Measurements from ENCODE around the gene SREK1.
"Not testable (repeated sequence)": the region's sequence is repeated elsewhere in the genome, so short reads cannot be mapped to it uniquely, and the experiment has no call there.

The SREK1 gene

DNA sequence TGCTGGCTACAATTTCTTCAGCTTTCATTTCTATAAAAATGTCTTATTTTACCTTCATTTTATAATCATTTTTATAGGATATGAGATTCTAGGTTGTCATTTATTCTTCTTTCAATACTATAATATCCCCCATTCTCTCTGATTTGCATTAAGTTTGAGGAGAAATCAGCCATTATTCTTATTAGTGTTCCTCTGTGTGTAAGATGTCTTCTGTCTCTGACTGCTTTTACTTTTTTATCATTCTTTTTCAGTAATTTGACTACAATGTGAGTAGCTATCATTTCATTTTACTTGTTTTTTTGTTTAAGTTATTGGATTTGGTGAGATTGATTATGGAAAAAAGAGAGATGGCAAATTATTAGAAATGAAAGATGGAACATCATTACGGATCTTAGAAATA is 13.6 kb upstream of the SREK1 start:
- TF ChIP-seq, protein P1, sequence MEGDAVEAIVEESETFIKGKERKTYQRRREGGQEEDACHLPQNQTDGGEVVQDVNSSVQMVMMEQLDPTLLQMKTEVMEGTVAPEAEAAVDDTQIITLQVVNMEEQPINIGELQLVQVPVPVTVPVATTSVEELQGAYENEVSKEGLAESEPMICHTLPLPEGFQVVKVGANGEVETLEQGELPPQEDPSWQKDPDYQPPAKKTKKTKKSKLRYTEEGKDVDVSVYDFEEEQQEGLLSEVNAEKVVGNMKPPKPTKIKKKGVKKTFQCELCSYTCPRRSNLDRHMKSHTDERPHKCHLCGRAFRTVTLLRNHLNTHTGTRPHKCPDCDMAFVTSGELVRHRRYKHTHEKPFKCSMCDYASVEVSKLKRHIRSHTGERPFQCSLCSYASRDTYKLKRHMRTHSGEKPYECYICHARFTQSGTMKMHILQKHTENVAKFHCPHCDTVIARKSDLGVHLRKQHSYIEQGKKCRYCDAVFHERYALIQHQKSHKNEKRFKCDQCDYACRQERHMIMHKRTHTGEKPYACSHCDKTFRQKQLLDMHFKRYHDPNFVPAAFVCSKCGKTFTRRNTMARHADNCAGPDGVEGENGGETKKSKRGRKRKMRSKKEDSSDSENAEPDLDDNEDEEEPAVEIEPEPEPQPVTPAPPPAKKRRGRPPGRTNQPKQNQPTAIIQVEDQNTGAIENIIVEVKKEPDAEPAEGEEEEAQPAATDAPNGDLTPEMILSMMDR (IDR thresholded peaks at IDR 0.05) = no peak
- DNase-seq (ENCODE audit: low spot score) = no peak
- no peak overlapping the region for H3K4me3 ChIP-seq
- no peak overlapping the region for H3K27ac ChIP-seq

DNA sequence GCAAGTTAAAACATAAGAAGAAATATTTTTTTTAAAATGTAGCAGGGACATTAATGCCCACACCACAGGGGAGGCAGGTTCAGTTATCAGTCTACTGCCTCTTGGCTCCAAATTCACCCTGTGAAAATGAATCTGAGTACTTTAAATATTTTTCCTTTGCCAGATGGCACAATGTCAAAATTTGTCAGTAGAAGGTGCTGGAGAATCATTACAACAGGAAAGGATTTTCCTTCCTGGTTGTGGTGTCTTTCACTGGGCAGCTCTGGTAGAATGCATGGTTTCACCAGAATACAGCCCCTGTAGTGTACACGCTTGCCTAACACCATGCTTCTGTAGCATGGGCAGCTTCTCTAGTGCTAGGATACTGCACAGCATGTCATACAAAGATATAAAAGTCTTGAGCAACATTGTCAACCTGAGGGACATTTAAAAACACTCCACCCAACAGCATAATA is 9.7 kb upstream of the SREK1 start:
- Histone ChIP-seq H3K4me3 (no peak overlapping the region), H3K27ac (no peak overlapping the region)
- no peak for DNase-seq (ENCODE audit: low spot score)
- TF ChIP-seq, protein P1 (IDR thresholded peaks at IDR 0.05) = no peak

DNA sequence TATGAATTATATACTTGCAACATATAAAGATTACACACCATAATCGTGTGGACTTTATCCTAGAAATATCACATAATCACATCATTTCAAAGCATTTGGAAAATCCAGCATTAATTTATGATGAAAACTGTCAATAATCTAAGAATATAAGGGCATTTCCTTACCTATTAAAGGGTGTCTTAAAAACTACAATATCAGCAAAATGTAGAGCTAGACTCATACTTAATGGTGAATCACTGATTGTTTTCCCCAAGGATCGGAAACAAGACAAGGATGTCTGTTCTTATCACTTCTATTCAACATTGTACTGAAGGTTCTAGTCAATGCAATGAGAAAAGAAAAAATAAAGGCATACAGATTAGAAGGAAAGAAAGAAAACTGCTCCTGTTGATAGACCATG is 8.0 kb upstream of the SREK1 start:
- H3K27ac ChIP-seq = no peak overlapping the region
- DNase-seq (ENCODE audit: low spot score) = no peak
- TF ChIP-seq, protein P1 (IDR thresholded peaks at IDR 0.05) = no peak

DNA sequence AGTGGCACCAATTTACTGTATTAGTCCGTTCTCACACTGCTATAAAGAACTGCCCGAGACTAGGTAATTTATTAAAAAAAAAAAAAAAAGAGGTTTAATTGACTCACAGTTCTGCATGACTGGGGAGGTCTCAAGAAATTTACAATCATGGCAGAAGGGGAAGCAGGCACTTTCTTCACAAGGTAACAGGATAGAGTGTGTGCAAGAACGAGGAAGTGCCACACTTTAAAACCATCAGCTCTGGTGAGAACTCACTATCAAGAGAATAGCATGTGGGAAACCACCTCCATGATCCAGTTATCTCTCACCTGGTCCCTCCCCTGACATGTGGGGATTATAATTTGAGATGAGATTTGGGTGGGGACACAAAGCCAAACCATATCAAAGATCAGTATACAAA is 7.2 kb upstream of the SREK1 start:
- H3K27ac ChIP-seq; DNase-seq (ENCODE audit: low spot score): not testable (repeated sequence)

More for the DNA sequence above, 8.0 kb upstream of the SREK1 start:
- no peak overlapping the region for H3K4me3 ChIP-seq

DNA sequence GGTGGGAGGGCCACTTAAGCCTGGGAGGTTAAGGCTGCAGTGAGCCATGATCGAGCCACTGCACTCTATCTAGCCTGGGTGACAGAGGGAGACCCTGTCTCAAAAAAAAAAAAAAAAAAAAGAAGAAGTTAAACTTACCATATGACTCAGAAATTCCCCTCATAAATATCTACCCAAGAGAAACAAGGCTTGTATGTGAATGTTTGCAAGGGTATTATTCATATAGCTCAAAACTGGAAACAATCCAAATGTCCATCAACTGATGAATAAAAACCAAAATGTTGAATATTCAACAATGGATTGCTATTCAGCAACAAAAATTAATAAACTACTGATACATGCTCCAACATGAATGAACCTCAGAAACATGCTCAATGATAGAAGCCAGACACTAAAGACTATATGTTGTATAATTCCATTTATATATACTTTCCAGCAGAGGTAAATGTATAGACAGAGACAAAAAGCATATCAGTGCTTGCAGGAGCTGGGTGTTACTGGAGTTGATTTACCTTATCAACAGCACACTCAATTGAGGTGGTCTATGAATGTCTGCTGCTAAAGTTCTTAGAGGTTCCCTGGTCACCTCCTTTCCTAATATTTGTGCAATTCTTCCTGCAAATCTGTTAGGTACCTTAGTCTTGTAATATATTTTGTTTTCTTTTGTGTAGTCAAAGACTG is 5.3 kb upstream of the SREK1 start:
- DNase-seq (ENCODE audit: low spot score) = no peak
- TF ChIP-seq, protein P1 (IDR thresholded peaks at IDR 0.05) = no peak
- no peak overlapping the region for H3K27ac ChIP-seq
- H3K4me3 ChIP-seq = no peak overlapping the region

More for the DNA sequence above, 7.2 kb upstream of the SREK1 start:
- H3K4me3 ChIP-seq = not testable (repeated sequence)

DNA sequence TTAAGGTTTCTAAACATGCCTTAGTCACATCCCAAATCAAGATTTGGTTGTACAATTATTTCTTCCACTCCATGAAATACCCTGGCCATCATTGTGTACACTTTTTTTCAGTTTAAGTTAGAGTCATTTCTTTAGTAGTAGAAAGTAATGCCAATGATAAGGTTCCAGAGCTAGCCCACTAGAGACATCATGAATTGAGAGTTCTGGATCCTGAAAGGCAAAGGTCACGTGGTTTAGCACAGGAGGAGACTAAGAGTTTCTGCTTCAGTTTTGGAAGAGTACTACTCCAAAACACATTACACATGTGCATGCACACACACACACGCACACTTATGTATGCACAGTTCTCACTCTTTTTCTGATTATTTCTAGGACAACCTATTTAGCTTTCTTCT is 4.8 kb upstream of the SREK1 start:
- H3K4me3 ChIP-seq = no peak overlapping the region
- no peak overlapping the region for H3K27ac ChIP-seq
- no peak for DNase-seq (ENCODE audit: low spot score)
- TF ChIP-seq, protein P1 (IDR thresholded peaks at IDR 0.05) = no peak

DNA sequence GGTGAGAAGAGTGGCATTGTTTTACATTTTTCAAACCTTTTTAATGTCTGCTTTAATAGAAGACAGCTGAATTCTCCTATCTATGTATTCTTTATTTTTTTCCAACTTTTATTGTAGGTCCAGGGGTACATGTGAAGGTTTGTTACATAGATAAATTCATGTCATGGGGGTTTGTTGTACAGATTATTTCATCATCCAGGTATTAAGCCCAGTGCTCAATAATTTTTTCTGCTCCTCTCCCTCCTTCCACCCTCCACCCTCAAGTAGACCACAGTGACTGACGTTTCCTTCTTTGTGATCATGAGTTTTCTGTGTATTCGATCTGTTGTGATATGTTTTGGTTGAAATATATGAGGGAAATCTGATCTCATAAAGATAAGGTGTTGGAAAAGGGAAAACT is 1.7 kb upstream of the SREK1 start:
- DNase-seq (ENCODE audit: low spot score) = no peak
- Histone ChIP-seq H3K4me3 (no peak overlapping the region), H3K27ac (no peak overlapping the region)
- TF ChIP-seq, protein P1 (IDR thresholded peaks at IDR 0.05) = no peak

Data from coronary artery (tissue), 2 donors.